ENCODE results near the gene PIK3R5. TPM values are rescaled to one million over a fixed set of nuclear protein-coding genes. Genes with fewer than 3 reads are reported as not detected.

Gene PIK3R5
- total RNA-seq, 2 experiments from 2014 or later, result 46.7 to 50.4 TPM

DNA sequence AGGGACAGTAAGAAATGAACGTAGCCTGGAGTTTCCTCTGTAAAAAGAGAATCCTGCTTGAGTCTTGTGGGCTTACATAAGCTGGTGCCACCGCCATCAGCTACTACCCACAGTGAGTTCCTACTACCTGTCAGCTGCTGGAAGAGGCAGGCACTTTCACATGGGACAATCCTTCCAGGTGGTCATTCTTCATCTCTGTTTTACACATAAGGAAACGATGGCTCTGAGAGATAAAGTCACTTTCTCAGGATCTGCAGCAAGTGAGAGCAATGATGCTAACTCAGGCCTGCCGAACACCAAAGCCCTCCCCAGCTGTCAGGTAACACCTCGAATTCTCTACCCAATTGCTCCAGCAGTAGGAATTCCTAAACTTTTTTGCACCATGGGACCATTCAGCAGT is 26.6 kb downstream of the PIK3R5 start:
- intact Hi-C loops (cut with micrococcal nuclease), result no loop called here
- POLR2A ChIA-PET, result interaction anchor here (1.2 to 18.5 kb wide), 4 partner anchors 17 to 38 kb away, joined by 4 to 333 read pairs (median 8); partner anchors contain the start of gene PIK3R5

DNA sequence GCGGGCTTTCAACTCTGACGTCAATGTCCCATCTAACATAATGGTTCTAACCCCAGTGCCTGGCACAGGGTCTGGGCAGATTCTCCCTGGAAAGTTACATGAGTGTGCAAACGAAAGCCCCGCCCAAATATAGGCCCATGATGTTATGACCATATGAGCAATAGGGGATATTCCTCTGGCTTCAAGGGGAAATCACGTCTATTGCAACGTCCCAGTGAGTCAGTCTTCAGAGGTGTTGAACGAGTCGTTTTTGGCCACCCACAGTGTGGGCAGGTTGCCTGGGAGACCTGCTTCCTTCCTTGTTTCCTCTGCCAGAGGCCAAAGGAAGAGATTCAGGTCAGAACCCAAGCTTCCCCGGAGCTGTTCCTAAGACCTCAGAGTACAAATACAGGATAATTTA is 30.3 kb downstream of the PIK3R5 start:
- H3K36me3 Mint-ChIP-seq (ENCODE audit: low read depth), result peaks cover 56% of the 10 kb centered on the region
- H3K4me1 Mint-ChIP-seq (ENCODE audit: low read depth), result peaks cover 82% of the 10 kb centered on the region
- ATAC-seq (peak; percentile 83), DNase-seq (peak; percentile 93)
- intact Hi-C loops (cut with micrococcal nuclease), result no loop called here
- peak overlapping the region; percentile 22 for H3K4me3 Mint-ChIP-seq
- ChIA-PET POLR2A (interaction anchor here (18.5 kb wide), 1 partner anchor 21 kb away, joined by 333 read pairs; the partner anchor contains the start of gene PIK3R5), CTCF (interaction anchor here (1.4 kb wide), 1 partner anchor 63 kb away, joined by 3 read pairs; no protein-coding TSS in a partner anchor)
- H3K27ac Mint-ChIP-seq, result peak overlapping the region; percentile 97
- H3K9me3 Mint-ChIP-seq, result peaks cover 17% of the 10 kb centered on the region
- no peaks in the 10 kb centered on the region for H3K27me3 Mint-ChIP-seq
- TF ChIP-seq, protein P1, sequence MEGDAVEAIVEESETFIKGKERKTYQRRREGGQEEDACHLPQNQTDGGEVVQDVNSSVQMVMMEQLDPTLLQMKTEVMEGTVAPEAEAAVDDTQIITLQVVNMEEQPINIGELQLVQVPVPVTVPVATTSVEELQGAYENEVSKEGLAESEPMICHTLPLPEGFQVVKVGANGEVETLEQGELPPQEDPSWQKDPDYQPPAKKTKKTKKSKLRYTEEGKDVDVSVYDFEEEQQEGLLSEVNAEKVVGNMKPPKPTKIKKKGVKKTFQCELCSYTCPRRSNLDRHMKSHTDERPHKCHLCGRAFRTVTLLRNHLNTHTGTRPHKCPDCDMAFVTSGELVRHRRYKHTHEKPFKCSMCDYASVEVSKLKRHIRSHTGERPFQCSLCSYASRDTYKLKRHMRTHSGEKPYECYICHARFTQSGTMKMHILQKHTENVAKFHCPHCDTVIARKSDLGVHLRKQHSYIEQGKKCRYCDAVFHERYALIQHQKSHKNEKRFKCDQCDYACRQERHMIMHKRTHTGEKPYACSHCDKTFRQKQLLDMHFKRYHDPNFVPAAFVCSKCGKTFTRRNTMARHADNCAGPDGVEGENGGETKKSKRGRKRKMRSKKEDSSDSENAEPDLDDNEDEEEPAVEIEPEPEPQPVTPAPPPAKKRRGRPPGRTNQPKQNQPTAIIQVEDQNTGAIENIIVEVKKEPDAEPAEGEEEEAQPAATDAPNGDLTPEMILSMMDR (IDR thresholded peaks at IDR 0.05), result no peak

More for the DNA sequence above, 26.6 kb downstream of the PIK3R5 start:
- peaks cover 1% of the 10 kb centered on the region for H3K9me3 Mint-ChIP-seq
- peak overlapping the region; percentile 96 for H3K27ac Mint-ChIP-seq
- DNase-seq (no peak), ATAC-seq (no peak)
- peak overlapping the region; percentile 67 for H3K4me3 Mint-ChIP-seq
- TF ChIP-seq, protein P1 (IDR thresholded peaks at IDR 0.05), result no peak
- CTCF ChIA-PET, result interaction anchor here (1.6 to 7.2 kb wide), 3 partner anchors 13 to 59 kb away, joined by 5 to 40 read pairs (median 17); no protein-coding TSS in a partner anchor
- peaks cover 85% of the 10 kb centered on the region for H3K4me1 Mint-ChIP-seq (ENCODE audit: low read depth)
- no peaks in the 10 kb centered on the region for H3K27me3 Mint-ChIP-seq
- H3K36me3 Mint-ChIP-seq (ENCODE audit: low read depth), result peaks cover 47% of the 10 kb centered on the region

DNA sequence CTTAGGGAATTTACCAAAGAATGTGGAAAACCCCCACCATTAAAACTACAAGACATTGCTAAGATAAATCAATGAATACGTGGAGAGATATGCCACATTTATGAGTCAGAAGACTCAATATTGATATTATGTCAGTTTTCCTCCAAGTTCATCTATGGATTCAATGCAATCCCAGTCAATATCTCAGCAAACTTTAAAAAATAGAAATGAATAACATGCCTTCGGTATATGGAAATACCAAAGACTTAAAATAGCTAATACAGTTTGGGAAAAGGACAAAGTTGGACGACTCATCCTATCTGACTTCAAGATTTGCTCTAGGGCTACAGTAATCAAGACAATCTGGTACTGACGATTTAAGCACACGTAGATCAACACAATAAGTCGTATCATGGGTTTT is 31.2 kb downstream of the PIK3R5 start:
- H3K27me3 Mint-ChIP-seq, result no peaks in the 10 kb centered on the region
- peak overlapping the region; percentile 22 for H3K4me3 Mint-ChIP-seq
- DNase-seq (no peak), ATAC-seq (peak; percentile 2)
- peaks cover 63% of the 10 kb centered on the region for H3K36me3 Mint-ChIP-seq (ENCODE audit: low read depth)
- peak overlapping the region; percentile 97 for H3K27ac Mint-ChIP-seq
- TF ChIP-seq, protein P1 (IDR thresholded peaks at IDR 0.05), result no peak
- intact Hi-C loops (cut with micrococcal nuclease), result no loop called here
- H3K4me1 Mint-ChIP-seq (ENCODE audit: low read depth), result peaks cover 82% of the 10 kb centered on the region
- H3K9me3 Mint-ChIP-seq, result peaks cover 26% of the 10 kb centered on the region
- ChIA-PET CTCF (interaction anchor here (1.4 kb wide), 1 partner anchor 64 kb away, joined by 3 read pairs; no protein-coding TSS in a partner anchor), POLR2A (interaction anchor here (18.5 kb wide), 1 partner anchor 22 kb away, joined by 333 read pairs; the partner anchor contains the start of gene PIK3R5)

DNA sequence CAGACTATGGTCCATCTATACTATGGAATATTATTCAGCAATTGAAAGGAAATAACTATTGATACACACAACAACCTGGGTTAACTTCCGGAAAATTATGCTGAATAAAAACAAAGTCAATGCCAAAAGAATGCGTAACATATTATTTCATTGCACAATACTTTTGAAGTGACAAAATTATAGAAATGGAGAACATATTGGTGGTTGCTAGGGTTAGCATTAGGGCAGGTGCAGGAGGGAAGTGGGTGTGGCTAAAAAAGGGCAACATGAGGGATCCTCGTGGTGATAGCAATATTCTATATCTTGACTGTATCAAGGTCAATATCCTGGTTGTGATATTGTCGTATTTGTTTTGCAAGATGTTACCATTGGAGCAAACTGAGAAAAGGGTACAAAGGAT is 34.9 kb downstream of the PIK3R5 start:
- POLR2A ChIA-PET, result no interaction called here
- no peak overlapping the region for H3K4me3 Mint-ChIP-seq
- H3K4me1 Mint-ChIP-seq (ENCODE audit: low read depth), result peaks cover 53% of the 10 kb centered on the region
- TF ChIP-seq, protein P1 (IDR thresholded peaks at IDR 0.05), result no peak
- H3K27ac Mint-ChIP-seq, result no peak overlapping the region
- CTCF ChIA-PET, result interaction anchor here (0.7 kb wide), 1 partner anchor 63 kb away, joined by 3 read pairs; no protein-coding TSS in a partner anchor
- DNase-seq (no peak), ATAC-seq (no peak)
- peaks cover 62% of the 10 kb centered on the region for H3K36me3 Mint-ChIP-seq (ENCODE audit: low read depth)
- peaks cover 46% of the 10 kb centered on the region for H3K9me3 Mint-ChIP-seq
- no peaks in the 10 kb centered on the region for H3K27me3 Mint-ChIP-seq
- intact Hi-C loops (cut with micrococcal nuclease), result no loop called here

DNA sequence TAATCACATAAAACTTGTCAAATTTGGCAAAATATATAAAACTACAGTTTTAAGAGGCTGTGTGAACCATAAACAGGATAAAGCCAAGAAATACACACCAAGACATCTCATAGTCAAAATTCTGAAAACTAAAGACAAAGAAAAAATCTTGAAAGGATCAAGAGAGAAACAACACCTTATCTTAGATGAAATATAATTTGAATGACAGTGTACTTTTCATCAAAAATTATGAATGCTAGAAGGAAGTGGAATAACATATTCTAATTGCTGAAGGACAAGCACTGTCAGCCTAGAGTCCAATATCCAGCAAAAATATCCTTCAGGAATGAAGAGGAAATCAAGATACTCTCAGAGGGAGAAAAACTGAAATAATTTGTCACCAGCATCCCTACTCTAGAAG is 37.2 kb downstream of the PIK3R5 start:
- CTCF ChIA-PET, result no interaction called here
- ATAC-seq, result no peak
- POLR2A ChIA-PET, result no interaction called here

More for the DNA sequence above, 37.2 kb downstream of the PIK3R5 start:
- H3K4me3 Mint-ChIP-seq, result no peak overlapping the region
- H3K27me3 Mint-ChIP-seq, result no peaks in the 10 kb centered on the region
- H3K9me3 Mint-ChIP-seq, result peaks cover 44% of the 10 kb centered on the region
- peaks cover 36% of the 10 kb centered on the region for H3K4me1 Mint-ChIP-seq (ENCODE audit: low read depth)
- intact Hi-C loops (cut with micrococcal nuclease), result loop anchor here (5.0 kb wide), 1 partner anchor 34 kb away; no protein-coding TSS in a partner anchor
- TF ChIP-seq, protein P1 (IDR thresholded peaks at IDR 0.05), result no peak
- peaks cover 55% of the 10 kb centered on the region for H3K36me3 Mint-ChIP-seq (ENCODE audit: low read depth)
- DNase-seq, result no peak
- H3K27ac Mint-ChIP-seq, result peak overlapping the region; percentile 32
